NCI-H526 treated with DMSO at 0.1 percent for 48 hours (cell line): ENCODE measurements around the gene HOXA9.

Source experiments
- DNase-seq: peaks from one replicate; lab custom pipeline; 2025; lab: John Stamatoyannopoulos, UW

HOXA9 gene

DNA sequence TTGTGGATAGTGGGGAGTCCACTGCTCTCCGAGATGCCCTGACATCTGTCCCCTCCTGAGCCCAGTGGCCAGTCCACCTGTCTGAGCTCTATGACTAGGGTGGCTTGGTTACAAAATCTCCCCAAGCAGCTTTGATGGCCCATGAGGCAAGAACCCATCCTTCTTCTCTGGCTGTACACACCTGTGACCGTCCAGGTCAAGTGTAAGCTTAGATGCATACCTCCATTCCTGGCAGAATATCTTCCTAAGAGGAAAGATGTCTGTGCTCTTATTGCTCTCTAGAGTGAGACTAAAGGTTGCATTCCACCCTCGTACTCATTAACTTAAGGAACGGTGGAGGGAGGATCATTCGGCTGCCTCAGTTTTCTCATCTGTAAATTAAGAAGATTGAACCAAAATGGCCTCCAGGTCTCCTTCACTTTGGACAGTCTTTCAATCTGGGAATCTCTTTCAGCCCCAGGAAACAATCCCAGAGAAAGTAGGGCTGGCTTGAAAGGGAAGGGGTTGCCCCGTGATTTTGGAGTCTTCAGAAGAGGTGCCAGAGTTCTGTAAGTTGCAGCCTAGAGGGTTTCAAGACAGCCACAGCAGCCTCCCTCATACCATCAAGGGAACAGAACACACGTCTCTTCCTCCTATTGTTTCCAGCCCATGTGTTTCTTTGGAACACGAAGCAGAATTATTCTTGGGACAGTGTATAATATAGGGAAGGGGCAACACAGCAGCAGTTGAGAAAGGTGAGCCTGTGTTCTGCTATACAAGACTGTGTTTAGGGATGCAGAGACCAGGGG is 40.2 kb downstream of the HOXA9 start:
- no peak for DNase-seq

DNA sequence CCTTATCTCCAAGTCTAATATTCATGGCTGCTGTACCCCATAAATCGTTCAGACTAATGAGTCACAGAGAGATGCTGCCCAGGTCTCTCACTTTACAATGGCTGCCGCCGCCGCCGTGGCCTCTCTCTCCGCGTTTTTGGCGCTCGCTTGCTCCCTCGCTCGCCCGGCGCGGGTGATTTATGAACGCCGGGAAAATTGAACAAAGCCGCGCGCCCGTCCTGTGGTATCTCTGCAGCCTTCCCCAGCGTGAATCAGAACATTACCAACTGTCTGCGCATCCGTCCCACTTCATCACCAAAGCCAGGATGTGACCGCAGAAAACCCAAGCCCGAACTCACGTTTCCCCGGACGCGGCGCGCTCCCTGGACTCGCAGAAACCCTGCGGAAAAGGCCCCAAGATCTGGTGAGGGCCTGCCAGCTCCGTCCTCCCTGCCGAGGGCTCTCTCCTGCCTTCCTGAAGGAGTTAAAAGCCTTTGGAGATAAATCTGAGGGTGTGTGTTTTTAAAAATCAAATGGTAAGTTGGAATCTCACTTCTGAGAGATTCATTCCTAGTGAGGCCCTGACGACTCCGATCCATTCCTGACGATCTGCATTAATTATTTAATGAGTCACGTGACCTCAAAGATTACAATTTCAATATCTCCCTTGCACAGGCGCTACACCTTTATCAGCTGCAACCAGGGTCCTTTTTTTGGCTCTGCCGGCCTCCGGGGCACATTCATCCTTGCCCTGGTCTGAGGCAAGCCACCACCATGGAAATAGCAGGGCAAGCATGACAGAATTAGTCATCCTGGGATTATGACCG is 41.0 kb downstream of the HOXA9 start:
- no peak for DNase-seq

DNA sequence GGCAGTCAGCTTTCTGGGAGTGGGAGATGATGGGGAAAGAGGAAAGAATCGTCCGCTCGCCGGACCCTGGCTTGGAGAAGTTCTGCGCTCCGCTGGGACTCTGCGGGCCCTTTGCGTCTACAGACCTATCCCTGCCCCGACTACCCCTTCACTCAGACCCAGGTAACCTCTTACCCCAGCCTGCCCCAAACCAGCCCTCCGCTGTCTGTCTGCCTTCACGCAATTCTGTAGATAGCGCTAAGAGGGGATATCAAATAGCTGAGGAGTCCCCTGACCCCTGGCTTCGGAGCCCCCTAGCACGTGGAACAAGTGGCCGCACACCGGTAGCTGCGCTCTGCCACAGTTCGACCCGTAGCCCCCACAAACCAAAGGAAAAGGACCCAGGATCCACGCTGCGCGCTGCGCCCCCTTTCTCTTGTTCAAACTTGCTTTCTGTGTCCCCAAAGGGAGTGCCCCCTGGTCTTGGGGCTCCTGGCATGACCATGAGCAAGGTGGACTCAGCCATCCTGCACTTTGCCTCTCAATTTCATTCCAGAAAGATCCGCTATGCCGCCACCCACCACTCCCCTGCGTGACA is 41.8 kb downstream of the HOXA9 start:
- DNase-seq = no peak

DNA sequence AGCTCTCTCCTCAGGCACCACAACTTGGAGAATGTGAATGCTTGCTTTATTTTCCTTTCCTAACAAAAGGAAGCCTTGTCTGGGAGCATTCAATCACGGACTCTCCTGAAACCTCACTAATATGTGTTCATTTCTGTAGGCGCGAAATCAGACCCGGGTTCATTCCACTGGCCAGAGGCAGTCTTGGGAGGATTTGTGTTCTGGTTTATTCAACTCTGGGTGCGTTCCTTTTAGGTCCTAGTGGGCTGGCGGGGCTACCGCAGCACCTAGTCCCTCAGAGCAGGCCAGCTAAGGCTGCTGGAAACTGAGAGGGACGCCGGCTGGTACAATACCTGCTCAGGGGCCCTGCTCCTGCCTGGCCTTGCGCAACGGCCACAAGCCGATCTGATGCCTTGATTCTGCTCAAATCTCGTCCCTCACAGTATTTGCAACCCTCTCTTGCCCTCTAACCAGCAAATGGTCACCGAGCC is 42.3 kb downstream of the HOXA9 start:
- DNase-seq = no peak

DNA sequence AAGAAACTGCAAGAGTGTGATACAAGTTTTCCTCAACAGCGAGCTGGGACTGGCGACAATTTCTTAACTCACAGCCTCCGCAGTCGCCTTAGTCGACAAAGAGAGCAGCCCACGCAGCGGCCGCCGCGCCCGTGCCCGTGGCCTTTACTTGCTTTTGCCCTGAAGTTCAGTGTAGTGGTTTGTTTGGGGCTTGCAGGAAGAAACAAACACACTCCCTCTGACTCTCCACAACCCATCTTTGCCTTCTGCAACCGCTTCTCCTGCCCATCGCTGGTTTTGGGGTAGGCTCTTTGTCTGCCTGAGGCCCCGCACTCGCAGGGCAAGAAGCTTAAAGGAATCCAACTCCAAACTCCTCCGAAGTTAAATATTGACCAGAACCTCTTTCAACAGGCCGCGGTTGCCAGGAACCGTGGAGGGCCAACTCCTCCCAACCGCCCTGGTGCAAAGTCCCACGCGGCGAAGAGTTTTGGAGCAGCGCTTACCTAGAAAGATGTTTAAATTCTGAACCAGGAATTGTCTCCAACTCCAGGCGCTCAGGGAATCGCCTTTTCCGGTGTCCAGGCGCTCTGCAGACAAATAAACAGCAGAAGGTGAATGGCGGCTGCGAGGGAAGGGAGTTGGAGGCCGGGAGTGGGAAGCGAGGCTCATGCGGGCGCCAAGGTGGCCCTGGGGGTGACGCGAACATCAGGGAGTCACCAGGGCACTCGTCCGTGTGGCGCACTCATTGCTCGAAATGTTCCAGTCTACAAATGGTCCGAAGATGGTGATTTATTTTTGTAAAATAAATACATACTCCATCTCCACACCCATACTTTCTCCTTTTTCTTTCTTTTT is 43.0 kb downstream of the HOXA9 start:
- DNase-seq = no peak

DNA sequence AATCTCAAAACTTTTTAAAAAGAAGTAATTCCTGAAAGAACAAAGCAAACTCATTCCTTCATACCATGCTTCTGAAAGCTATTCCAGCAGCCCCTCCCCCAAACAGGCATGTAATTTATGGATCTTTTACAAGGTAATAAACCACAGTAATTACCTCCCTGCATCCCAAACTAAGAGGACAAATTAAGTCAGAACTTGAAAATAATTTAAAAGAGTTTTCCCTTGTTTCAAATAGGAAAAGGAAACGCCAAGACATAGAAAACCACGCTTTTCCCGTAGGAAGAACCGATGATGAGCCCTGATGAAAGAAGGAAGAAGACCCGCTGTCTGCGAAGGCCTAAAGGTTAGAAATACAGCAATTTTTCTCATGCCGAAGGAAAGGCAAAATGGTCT is 43.7 kb downstream of the HOXA9 start:
- no peak for DNase-seq

DNA sequence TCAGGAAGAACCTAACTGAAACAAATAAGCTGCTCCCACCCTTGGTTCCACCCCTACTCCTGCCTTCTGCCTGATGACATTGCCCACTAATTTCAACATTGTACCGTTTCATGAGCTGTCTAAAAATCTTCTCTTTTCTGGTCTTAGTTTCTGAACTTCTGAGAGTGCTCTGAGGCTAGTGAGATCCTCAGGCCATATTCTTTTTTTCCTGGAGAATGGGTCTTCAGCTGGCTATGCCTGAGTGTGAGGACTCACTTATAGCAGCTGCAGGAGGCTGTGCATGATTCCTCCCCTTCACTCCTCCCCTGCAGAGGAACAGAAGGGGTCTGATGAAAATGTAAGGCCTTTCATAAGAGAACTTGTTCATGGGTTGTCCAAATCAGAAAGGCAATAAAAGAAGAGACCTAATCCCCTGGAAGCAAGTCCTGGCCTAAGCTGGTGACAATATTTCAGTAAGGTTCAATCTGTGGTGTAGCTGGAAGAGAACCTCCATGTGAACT is 45.9 kb downstream of the HOXA9 start:
- DNase-seq = no peak

DNA sequence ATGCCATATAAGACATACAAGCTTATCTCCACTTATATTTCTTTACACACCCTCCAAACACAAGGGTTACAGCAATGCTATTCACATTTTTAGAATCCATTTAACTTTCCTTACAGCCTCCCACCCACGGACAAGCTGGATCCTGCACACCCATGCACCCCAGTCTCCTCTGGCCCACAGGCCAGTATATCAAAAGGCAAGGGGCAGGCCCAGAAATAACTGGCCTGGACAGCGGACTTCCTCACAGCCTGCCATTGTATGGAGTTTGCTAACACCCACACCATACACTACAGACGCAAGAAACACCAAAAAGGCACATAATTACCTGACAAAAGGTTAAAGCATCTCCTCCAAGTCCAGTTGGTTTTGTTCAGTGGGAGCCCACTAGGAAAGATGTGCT is 46.8 kb downstream of the HOXA9 start:
- DNase-seq = no peak

DNA sequence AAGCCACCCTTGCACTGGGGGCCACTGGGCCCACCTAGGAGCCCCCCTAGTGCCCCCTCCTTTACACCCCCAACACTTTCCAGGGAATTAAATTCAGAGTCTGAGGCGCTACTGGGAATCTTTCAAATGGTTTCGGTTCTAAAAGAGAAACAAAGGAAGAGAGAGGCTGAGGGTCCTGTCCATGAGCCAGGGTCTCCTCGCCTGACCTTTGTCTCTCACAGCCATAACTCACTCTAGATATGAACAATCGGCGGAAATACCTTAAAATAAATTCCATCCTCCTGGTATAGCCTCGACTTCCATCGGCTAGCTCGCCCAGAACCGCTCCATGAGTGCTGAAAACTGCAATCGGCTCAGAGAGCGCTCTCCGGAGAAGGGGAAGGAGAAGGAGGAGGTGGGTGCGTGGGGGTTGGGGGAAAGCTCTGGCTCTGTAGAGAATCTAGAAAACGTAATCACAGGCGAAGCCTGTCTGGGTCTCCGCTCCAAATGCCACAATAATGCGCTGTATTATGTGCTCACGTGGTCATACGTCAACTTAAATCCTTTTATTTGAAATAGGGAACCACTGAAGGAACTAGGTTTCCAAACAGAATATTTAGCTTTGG is 47.3 kb downstream of the HOXA9 start:
- no peak for DNase-seq

DNA sequence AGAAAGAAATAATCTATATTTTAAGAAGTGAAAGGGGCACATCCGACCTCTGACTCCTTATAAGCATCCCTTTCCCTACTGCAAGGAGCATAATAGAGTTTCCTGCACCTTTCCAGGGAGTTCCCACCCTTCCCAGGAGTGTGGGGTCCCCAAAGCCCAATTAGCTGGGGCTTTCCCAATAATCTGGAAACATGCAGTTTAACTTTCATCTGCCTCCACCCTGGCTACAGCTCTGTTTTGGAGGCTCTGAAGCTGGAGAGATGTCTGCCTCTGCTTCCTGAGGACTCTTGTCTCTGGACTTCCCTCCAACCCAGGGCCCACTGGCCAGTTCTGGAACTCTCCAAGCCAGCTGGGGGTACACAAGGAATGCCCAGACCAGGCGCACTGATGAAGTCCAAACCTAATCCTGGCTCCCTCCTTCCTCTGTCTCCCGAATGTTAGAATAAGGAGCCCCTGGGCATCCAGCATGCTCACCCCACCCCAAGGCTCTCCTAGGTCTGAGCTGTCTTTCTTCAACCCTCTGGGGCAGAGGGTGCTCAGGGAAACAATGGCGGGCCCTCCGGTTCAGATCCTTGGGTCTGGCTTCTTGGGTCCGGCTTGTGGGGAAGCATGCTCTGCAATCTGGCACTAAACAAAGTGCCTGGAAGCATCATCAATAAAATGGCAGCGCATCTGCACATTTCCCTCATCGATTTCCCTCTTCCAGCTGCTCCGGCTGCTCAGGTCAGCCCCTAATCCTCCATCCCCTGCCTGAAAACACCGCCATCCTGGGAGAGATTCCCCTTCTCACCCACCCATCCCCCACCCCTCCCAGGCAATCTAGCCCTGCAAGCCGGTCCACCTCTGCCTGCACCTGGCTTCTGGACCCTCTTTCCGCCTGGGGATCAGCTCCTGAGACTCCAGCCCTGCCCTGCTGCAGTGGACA is 48.1 kb downstream of the HOXA9 start:
- DNase-seq = no peak

DNA sequence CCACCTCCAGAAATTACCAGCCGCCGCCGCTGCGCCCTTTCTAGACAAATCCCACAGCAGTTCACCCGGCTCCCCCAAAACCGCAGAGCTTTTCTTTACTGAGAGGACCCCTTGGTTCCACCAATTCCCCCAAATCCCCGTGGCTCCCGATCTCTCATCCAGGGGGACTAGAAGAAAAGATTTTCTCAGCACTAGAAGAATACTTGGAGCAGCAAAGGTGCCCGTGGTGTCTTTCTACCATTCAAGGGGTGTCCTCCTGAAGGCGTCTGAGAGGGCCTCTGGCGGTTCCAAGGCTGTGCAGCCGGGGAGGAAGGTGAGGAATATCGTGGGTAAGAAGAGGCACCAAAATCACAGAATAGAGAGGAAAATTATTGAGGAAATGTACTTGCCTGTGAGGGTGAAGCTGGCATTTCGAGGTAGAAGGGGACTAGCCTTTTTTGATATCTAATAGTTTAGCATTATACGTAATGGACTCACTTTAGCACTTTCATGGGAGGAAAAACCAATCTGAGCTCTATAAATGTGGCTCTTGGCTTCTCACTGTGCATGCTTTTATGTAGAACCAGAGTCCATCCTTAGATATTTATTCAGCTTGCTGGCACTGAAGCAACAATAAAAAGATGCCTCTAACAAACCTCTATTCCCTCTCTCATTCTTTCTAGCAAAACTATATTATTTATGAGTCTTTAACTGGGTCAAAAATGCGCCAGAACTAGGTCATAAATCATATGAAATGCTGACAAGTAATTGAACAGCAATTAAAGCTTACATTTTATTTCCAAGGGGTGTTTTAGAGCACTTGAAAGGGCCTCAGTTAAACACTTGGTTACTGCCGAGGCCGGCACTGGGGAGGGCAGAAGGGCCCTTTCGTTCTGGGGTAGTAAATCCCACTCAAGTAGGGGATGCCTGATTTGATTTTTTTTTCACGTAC is 49.0 kb downstream of the HOXA9 start:
- DNase-seq = no peak

DNA sequence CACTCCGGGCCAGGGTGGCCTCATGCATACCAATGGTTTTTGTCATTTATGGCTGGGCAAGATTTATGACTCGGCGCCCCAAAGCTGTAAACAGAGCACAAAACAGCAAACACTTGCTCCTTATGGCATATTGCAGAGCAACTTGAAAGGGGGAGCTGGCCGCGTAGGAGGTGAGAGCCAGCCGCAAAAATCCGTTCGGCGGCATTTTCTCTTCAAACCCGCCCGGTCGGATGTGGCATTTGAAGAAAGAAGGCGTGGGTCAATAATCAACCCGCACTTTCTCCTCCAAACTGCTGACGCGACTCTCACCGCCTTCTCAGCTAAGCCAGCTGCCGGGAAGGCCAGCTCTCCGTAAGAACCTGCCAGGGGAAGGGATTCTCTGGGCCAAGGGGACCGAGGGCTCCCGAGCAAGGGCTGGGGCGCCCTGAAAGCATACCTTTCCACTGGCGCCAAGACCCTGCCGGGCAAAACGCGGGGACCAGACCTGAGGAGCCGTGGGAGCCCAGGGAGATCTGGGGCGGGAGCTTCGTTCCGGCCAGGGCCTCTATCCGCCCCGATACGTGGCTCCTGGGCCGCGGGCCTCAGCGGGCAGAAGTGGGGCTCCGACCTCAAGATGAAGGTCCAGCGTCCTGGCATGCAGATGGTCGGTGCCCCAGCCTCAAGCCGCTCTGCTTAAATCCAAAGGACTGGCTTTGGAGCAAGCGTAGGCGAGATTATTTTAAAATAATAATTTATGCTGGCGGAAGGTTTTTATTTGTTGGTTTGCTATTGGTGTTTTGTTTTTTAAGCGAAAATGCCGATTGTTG is 49.9 kb downstream of the HOXA9 start:
- DNase-seq = no peak

DNA sequence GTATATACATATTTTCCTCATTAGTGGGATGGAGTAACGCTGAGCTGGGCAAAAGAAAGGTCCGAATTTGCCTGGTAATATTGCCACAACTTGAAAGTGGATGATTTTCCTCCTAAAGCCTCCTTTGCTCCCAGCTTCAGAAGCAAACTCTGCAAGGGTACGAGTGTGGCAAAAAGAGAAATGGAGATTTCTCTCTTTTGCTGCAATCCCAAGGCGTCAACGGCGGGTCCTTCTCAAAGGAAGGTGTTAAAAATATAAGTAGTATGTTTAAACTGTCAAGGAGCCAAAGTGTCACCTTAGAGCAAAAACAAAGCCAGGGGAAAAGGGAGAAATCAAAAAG is 50.5 kb downstream of the HOXA9 start:
- no peak for DNase-seq

DNA sequence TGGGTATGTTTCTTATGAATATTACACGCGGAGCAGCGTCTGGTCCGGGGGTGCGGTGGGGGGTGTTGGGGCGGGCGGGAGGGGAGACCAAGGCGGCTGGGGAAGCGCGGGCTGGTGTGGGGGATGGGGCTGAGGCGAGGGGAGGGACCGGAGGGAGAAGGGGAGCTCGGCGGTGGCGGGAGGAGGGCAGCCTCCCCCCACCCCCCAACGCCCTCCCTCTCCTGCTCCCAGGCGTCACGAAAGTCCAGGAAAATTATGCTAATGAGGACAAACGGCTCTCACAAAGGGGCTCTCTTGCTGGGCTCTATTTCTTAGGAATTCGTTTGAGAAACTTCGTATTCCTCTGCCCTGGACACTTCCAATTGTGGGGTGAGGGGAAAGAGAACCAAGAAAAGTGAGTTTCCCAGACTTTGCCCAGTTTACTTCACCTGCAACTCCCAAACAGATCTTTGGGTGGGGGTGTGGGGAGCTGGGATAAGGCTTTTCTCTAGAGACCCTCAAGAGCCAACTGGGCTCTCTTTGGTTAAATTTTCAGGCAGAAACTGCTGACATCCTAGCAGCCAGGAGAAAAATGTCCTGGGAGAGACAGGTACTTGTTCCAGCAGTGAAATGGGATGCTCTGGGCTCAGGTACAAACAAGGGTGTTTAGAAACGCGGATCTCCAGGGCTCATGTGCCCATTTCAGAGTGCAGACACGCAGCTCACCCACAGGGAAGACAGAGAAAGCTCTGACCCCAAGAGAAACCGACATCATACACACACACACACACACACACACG is 51.2 kb downstream of the HOXA9 start:
- no peak for DNase-seq

DNA sequence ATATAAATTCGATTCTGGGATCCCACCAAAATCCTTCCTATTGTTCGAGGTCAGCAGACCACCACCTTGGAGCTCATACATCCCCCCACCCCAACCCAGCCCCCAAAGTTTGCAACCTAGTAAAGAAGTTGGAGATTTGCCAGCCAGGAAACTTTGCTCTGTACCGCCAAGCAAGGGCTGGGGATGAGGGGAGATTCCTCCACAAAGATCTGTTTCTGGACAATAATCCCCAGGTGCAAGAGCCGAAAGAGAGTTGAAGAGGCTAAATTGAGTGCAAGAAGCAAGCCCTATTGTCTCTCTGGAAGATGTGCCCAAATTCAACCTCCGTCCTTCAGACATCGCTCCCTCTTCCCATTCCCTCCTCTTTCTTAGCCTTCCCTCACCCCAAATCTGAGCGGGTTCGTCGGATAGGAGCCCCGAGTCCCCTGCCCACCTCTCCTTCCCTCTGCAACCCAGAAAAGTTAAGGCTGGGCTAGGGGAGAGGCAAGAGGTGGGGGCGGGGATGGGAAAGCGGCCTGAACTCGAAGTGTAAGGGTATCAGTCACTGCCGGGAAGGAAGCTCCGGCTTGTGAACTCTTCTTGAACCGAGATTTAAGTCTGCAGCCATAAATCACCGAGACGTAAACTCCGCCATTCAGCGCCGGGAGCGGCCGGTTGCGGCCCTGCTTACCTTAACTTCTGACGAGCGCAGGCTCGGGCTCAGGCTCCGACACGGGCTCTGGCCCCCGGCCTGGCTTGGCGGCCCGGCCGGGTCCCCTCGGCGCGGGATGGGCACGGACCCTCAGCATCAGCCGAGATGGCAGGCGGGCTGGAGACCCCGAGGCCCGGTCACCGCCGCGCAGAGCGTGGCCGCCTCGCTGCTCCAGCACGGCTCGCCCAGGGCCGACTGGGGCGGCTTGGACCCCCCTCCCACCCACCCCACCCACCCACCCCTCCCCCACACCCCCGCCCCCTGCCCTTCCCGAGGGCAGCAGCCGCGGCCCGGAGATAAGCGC is 52.1 kb downstream of the HOXA9 start:
- no peak for DNase-seq
